Measurements from ENCODE around the gene FAM25A. TPM values are rescaled to one million over a fixed set of nuclear protein-coding genes. Genes with fewer than 3 reads are reported as not detected.
"Not testable (repeated sequence)": the region's sequence is repeated elsewhere in the genome, so short reads cannot be mapped to it uniquely, and the experiment has no call there.

Gene FAM25A
- total RNA-seq, 5 donors from 2014 or later (not counting 1 experiment from before 2014, with no cell fraction given): not detected

- 100% methylated on average over 1 of the region's 3 CpGs for WGBS (ENCODE audit: insufficient coverage)
- H3K27ac Mint-ChIP-seq; CTCF ChIA-PET; H3K4me1 Mint-ChIP-seq; H3K27me3 Mint-ChIP-seq; H3K27me3 ChIP-seq (replicated peaks in 1 of 2; ENCODE audit: control insufficient read depth in 2 of 2, extremely low read depth in 1 of 2, insufficient read depth in 2 of 2, low read length in 1 of 2); H3K4me3 Mint-ChIP-seq; POLR2A ChIA-PET; H3K4me3 ChIP-seq (ENCODE audit: control insufficient read depth in 1 of 2, extremely low read depth in 1 of 2, low read length in 1 of 2); H3K4me1 ChIP-seq (ENCODE audit: control insufficient read depth in 1 of 2, extremely low read depth in 1 of 2, insufficient read depth in 2 of 2, low read length in 2 of 2); H3K27ac ChIP-seq (ENCODE audit: low read length); H3K9me3 Mint-ChIP-seq; ATAC-seq (replicated peaks in 1 of 4); H3K36me3 ChIP-seq (ENCODE audit: control insufficient read depth in 2 of 2, extremely low read depth in 1 of 2, insufficient read depth in 1 of 2, low read length in 1 of 2); DNase-seq; H3K9me3 ChIP-seq; H3K36me3 Mint-ChIP-seq: not testable (repeated sequence)
Observed at GRCh38 chr10:86978457-86978856, 41.6 kb upstream of the FAM25A start.

GRCh38 chr10:86979296-86979818 is 40.7 kb upstream of the FAM25A start:
- Mint-ChIP-seq H3K27me3 (peaks cover 0 to 2% of the 10 kb centered on the region in 2 donors), H3K9me3 (no peaks in the 10 kb centered on the region), H3K4me1 (no peaks in the 10 kb centered on the region), H3K27ac (no peak overlapping the region), H3K4me3 (no peak overlapping the region), H3K36me3 (no peaks in the 10 kb centered on the region)
- no peak overlapping the region for H3K27ac ChIP-seq (ENCODE audit: low read length)
- no peaks in the 10 kb centered on the region for H3K9me3 ChIP-seq
- H3K27me3 ChIP-seq (replicated peaks in 1 of 2; ENCODE audit: control insufficient read depth in 2 of 2, extremely low read depth in 1 of 2, insufficient read depth in 2 of 2, low read length in 1 of 2): peaks cover 0 to 9% of the 10 kb centered on the region in 2 experiments
- no peak overlapping the region for H3K4me3 ChIP-seq (ENCODE audit: control insufficient read depth in 1 of 2, extremely low read depth in 1 of 2, low read length in 1 of 2)
- no peaks in the 10 kb centered on the region for H3K36me3 ChIP-seq (ENCODE audit: control insufficient read depth in 2 of 2, extremely low read depth in 1 of 2, insufficient read depth in 1 of 2, low read length in 1 of 2)
- DNase-seq (no peak), ATAC-seq (replicated peaks in 1 of 4) (no peak)
- WGBS (ENCODE audit: insufficient coverage): 90% methylated on average over 4 of the region's 4 CpGs
- CTCF ChIA-PET: interaction anchor here in 1 of 2 donors (0.6 kb wide), 1 partner anchor 612 kb away, joined by 3 read pairs; no protein-coding TSS in a partner anchor
- POLR2A ChIA-PET: no interaction called here
- H3K4me1 ChIP-seq (ENCODE audit: control insufficient read depth in 1 of 2, extremely low read depth in 1 of 2, insufficient read depth in 2 of 2, low read length in 2 of 2): no peaks in the 10 kb centered on the region

- no peak overlapping the region for H3K4me3 Mint-ChIP-seq
- H3K27me3 Mint-ChIP-seq: peaks cover 0 to 2% of the 10 kb centered on the region in 2 donors
- H3K27ac Mint-ChIP-seq: no peak overlapping the region
- POLR2A ChIA-PET: no interaction called here
- CTCF ChIA-PET: interaction anchor here in 1 of 2 donors (0.6 kb wide), 1 partner anchor 13 kb away, joined by 3 read pairs; no protein-coding TSS in a partner anchor
- Histone ChIP-seq H3K9me3 (no peaks in the 10 kb centered on the region), H3K4me3 (ENCODE audit: control insufficient read depth in 1 of 2, extremely low read depth in 1 of 2, low read length in 1 of 2) (no peak overlapping the region), H3K36me3 (ENCODE audit: control insufficient read depth in 2 of 2, extremely low read depth in 1 of 2, insufficient read depth in 1 of 2, low read length in 1 of 2) (no peaks in the 10 kb centered on the region), H3K27ac (ENCODE audit: low read length) (no peak overlapping the region), H3K4me1 (ENCODE audit: control insufficient read depth in 1 of 2, extremely low read depth in 1 of 2, insufficient read depth in 2 of 2, low read length in 2 of 2) (no peaks in the 10 kb centered on the region), H3K27me3 (replicated peaks in 1 of 2; ENCODE audit: control insufficient read depth in 2 of 2, extremely low read depth in 1 of 2, insufficient read depth in 2 of 2, low read length in 1 of 2) (peaks cover 0 to 9% of the 10 kb centered on the region in 2 experiments)
- DNase-seq: no peak
- no CpG with 5 or more reads among the region's 3 CpGs for WGBS (ENCODE audit: insufficient coverage)
- H3K36me3 Mint-ChIP-seq: no peaks in the 10 kb centered on the region
- ATAC-seq (replicated peaks in 1 of 4): no peak
- no peaks in the 10 kb centered on the region for H3K4me1 Mint-ChIP-seq
- H3K9me3 Mint-ChIP-seq: no peaks in the 10 kb centered on the region
Observed at GRCh38 chr10:86979977-86980448, 40.1 kb upstream of the FAM25A start.

GRCh38 chr10:86981020-86981419 is 39.1 kb upstream of the FAM25A start:
- DNase-seq: not testable (repeated sequence)

GRCh38 chr10:86981716-86982115 is 38.4 kb upstream of the FAM25A start:
- no peak overlapping the region for H3K27ac Mint-ChIP-seq
- Histone ChIP-seq H3K9me3 (no peaks in the 10 kb centered on the region), H3K4me3 (ENCODE audit: control insufficient read depth in 1 of 2, extremely low read depth in 1 of 2, low read length in 1 of 2) (no peak overlapping the region), H3K4me1 (ENCODE audit: control insufficient read depth in 1 of 2, extremely low read depth in 1 of 2, insufficient read depth in 2 of 2, low read length in 2 of 2) (no peaks in the 10 kb centered on the region), H3K27me3 (replicated peaks in 1 of 2; ENCODE audit: control insufficient read depth in 2 of 2, extremely low read depth in 1 of 2, insufficient read depth in 2 of 2, low read length in 1 of 2) (peaks cover 0 to 9% of the 10 kb centered on the region in 2 experiments), H3K36me3 (ENCODE audit: control insufficient read depth in 2 of 2, extremely low read depth in 1 of 2, insufficient read depth in 1 of 2, low read length in 1 of 2) (no peaks in the 10 kb centered on the region), H3K27ac (ENCODE audit: low read length) (no peak overlapping the region)
- DNase-seq (no peak), ATAC-seq (replicated peaks in 1 of 4) (no peak)
- ChIA-PET POLR2A (no interaction called here), CTCF (no interaction called here)
- H3K36me3 Mint-ChIP-seq: no peaks in the 10 kb centered on the region
- no peak overlapping the region for H3K4me3 Mint-ChIP-seq
- WGBS (ENCODE audit: insufficient coverage): 100% methylated on average over 1 of the region's 5 CpGs
- H3K4me1 Mint-ChIP-seq: no peaks in the 10 kb centered on the region
- no peaks in the 10 kb centered on the region for H3K9me3 Mint-ChIP-seq
- peaks cover 0 to 2% of the 10 kb centered on the region in 2 donors for H3K27me3 Mint-ChIP-seq

More at GRCh38 chr10:86981020-86981419, 39.1 kb upstream of the FAM25A start:
- H3K27ac ChIP-seq (ENCODE audit: low read length); CTCF ChIA-PET; H3K9me3 ChIP-seq; H3K4me1 ChIP-seq (ENCODE audit: control insufficient read depth in 1 of 2, extremely low read depth in 1 of 2, insufficient read depth in 2 of 2, low read length in 2 of 2); H3K9me3 Mint-ChIP-seq; H3K4me1 Mint-ChIP-seq; H3K27me3 ChIP-seq (replicated peaks in 1 of 2; ENCODE audit: control insufficient read depth in 2 of 2, extremely low read depth in 1 of 2, insufficient read depth in 2 of 2, low read length in 1 of 2); H3K4me3 Mint-ChIP-seq; H3K27me3 Mint-ChIP-seq; H3K36me3 ChIP-seq (ENCODE audit: control insufficient read depth in 2 of 2, extremely low read depth in 1 of 2, insufficient read depth in 1 of 2, low read length in 1 of 2); ATAC-seq (replicated peaks in 1 of 4); H3K4me3 ChIP-seq (ENCODE audit: control insufficient read depth in 1 of 2, extremely low read depth in 1 of 2, low read length in 1 of 2); POLR2A ChIA-PET; H3K36me3 Mint-ChIP-seq; H3K27ac Mint-ChIP-seq: not testable (repeated sequence)
- 85% methylated on average over 4 of the region's 6 CpGs for WGBS (ENCODE audit: insufficient coverage)

- POLR2A ChIA-PET: not testable (repeated sequence)
Observed at GRCh38 chr10:86984498-86984897, 35.6 kb upstream of the FAM25A start.

More at GRCh38 chr10:86984498-86984897, 35.6 kb upstream of the FAM25A start:
- H3K9me3 ChIP-seq; H3K4me1 ChIP-seq (ENCODE audit: control insufficient read depth in 1 of 2, extremely low read depth in 1 of 2, insufficient read depth in 2 of 2, low read length in 2 of 2); DNase-seq; H3K4me1 Mint-ChIP-seq; H3K36me3 Mint-ChIP-seq; H3K9me3 Mint-ChIP-seq; H3K27me3 ChIP-seq (replicated peaks in 1 of 2; ENCODE audit: control insufficient read depth in 2 of 2, extremely low read depth in 1 of 2, insufficient read depth in 2 of 2, low read length in 1 of 2); H3K27ac ChIP-seq (ENCODE audit: low read length); H3K36me3 ChIP-seq (ENCODE audit: control insufficient read depth in 2 of 2, extremely low read depth in 1 of 2, insufficient read depth in 1 of 2, low read length in 1 of 2); H3K27ac Mint-ChIP-seq; H3K4me3 Mint-ChIP-seq; H3K4me3 ChIP-seq (ENCODE audit: control insufficient read depth in 1 of 2, extremely low read depth in 1 of 2, low read length in 1 of 2); CTCF ChIA-PET; ATAC-seq (replicated peaks in 1 of 4): not testable (repeated sequence)
- WGBS (ENCODE audit: insufficient coverage): no CpG with 5 or more reads among the region's 4 CpGs
- peaks cover 9 to 14% of the 10 kb centered on the region in 2 donors for H3K27me3 Mint-ChIP-seq

Measured in T-cell (primary cell).